HG03378 (cell line): ENCODE data around the gene PAX8.

Experiments
- ATAC-seq: cut with Tn5 transposase; IDR thresholded peaks from one replicate; pipeline ENCODE4 v1.9.1; 2021; ENCODE audit warnings: mild to moderate bottlenecking, moderate library complexity; ENCODE audit not compliant: unreplicated experiment

The PAX8 gene

GRCh38 chr2:113224647-113225236 lies 54.0 kb downstream of the PAX8 start:
- no peak for ATAC-seq

GRCh38 chr2:113223813-113224212 lies 54.9 kb downstream of the PAX8 start:
- no peak for ATAC-seq

GRCh38 chr2:113221846-113222245 lies 56.9 kb downstream of the PAX8 start:
- ATAC-seq, result no peak

- no peak for ATAC-seq
Measured at GRCh38 chr2:113220970-113221708, 57.6 kb downstream of the PAX8 start.

GRCh38 chr2:113219889-113220641 lies 58.7 kb downstream of the PAX8 start:
- ATAC-seq, result no peak

GRCh38 chr2:113219525-113219888 lies 59.2 kb downstream of the PAX8 start:
- ATAC-seq, result no peak

- no peak for ATAC-seq
Measured at GRCh38 chr2:113219092-113219441, 59.7 kb downstream of the PAX8 start.

GRCh38 chr2:113218283-113219091 lies 60.2 kb downstream of the PAX8 start:
- peak; percentile 53 for ATAC-seq

GRCh38 chr2:113217455-113218282 lies 61.1 kb downstream of the PAX8 start:
- ATAC-seq, result no peak

GRCh38 chr2:113216891-113217454 lies 61.7 kb downstream of the PAX8 start:
- ATAC-seq, result no peak

- no peak for ATAC-seq
Measured at GRCh38 chr2:113216321-113216720, 62.4 kb downstream of the PAX8 start.

GRCh38 chr2:113215056-113215455 lies 63.7 kb downstream of the PAX8 start:
- no peak for ATAC-seq

GRCh38 chr2:113214141-113214540 lies 64.6 kb downstream of the PAX8 start:
- ATAC-seq, result no peak

GRCh38 chr2:113213061-113213930 lies 65.4 kb downstream of the PAX8 start:
- no peak for ATAC-seq

GRCh38 chr2:113212245-113213060 lies 66.3 kb downstream of the PAX8 start:
- no peak for ATAC-seq

- ATAC-seq, result no peak
Measured at GRCh38 chr2:113211226-113212105, 67.3 kb downstream of the PAX8 start.

- no peak for ATAC-seq
Measured at GRCh38 chr2:113209646-113210171, 69.0 kb downstream of the PAX8 start.
